ENCODE measurements around the gene CX3CL1. TPM values are rescaled to one million over a fixed set of nuclear protein-coding genes. Genes with fewer than 3 reads are reported as not detected.
A peak's percentile ranks its signal among the peaks of the same experiment; 100 is the strongest.

Gene CX3CL1
- total and polyA plus RNA-seq, 2 of the 13 experiments (the other 11 are each of a cell fraction or from before 2014, with no cell fraction given), result 57.3 to 60.8 TPM

GRCh38 chr16:57383276-57384247 is 11.3 kb downstream of the CX3CL1 start (continued):
- 0 out of 2 replicates have a peak, but pooled peaks have one; percentile 3 for TF ChIP-seq KIAA2018 (CRISPR knock-in tag; IDR thresholded peaks at IDR 0.05; ENCODE audit: borderline replicate concordance)
- TF ChIP-seq ZNF263 (CRISPR knock-in tag; IDR thresholded peaks at IDR 0.05), result no peak
- no peak for TF ChIP-seq ZNF768 (CRISPR knock-in tag; IDR thresholded peaks at IDR 0.05)
- TF ChIP-seq ZBTB40 (IDR thresholded peaks at IDR 0.05), result no peak
- TF ChIP-seq ZBTB40 (CRISPR knock-in tag; IDR thresholded peaks at IDR 0.05), result no peak
- TF ChIP-seq ZNF776 (CRISPR knock-in tag; IDR thresholded peaks at IDR 0.05), result no peak
- no peak for TF ChIP-seq ZNF543 (CRISPR knock-in tag; IDR thresholded peaks at IDR 0.05)
- peak; percentile 68; the same call in 1 of the 2 replicates for TF ChIP-seq ZNF431 (CRISPR knock-in tag; IDR thresholded peaks at IDR 0.05; ENCODE audit: borderline replicate concordance, low read depth)
- TF ChIP-seq FIP1L1 (IDR thresholded peaks at IDR 0.05; ENCODE audit: borderline replicate concordance, insufficient read depth, low read depth, low read length), result no peak

Measured in HepG2 (cell line).